ENCODE results near the gene CMC2. TPM values are rescaled to one million over a fixed set of nuclear protein-coding genes. Genes with fewer than 3 reads are reported as not detected.

CMC2 gene
- total RNA-seq, 4 donors from 2014 or later, result 29.7 to 78.1 (median 41.9) TPM

DNA sequence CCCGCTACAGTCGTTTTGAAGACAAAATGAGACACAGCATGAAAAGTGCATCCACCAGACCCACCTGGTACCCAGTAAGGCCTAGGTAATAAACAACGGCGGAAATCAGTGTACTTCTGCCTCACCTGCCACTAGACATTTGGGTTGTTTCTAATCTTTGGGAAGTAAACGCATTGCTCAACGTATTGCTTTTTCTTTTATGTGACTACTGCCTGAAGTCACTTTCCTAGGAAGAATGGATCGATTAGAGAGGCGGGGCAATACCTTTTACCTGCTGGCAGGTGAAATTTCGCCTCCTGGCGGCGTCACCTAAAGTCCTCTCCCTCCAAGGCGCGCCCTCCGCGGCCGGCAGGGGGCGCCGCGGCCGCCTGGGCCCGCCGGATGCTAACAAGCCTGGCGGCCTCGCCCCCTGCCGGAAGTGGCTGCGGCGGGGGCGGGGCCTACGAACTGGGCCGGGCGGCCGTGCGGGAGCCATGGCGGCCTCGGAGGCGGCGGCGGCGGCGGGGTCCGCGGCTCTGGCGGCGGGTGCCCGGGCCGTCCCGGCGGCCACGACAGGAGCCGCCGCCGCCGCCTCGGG is 28.8 kb upstream of the CMC2 start, which contains the start of gene ATMIN:
TSS of gene ATMIN (plus strand) at position 445 of the 577 bp plus-strand sequence. CDS start at position 474, 29 bp downstream.
- TF ChIP-seq EP300 (IDR thresholded peaks at IDR 0.05) (no peak), POLR2A (IDR thresholded peaks at IDR 0.05; ENCODE audit: low read depth) (no peak), POLR2AphosphoS5 (IDR thresholded peaks at IDR 0.05) (peak in 1 of 2 donors; percentile 58)
- TF ChIP-seq, protein P1, sequence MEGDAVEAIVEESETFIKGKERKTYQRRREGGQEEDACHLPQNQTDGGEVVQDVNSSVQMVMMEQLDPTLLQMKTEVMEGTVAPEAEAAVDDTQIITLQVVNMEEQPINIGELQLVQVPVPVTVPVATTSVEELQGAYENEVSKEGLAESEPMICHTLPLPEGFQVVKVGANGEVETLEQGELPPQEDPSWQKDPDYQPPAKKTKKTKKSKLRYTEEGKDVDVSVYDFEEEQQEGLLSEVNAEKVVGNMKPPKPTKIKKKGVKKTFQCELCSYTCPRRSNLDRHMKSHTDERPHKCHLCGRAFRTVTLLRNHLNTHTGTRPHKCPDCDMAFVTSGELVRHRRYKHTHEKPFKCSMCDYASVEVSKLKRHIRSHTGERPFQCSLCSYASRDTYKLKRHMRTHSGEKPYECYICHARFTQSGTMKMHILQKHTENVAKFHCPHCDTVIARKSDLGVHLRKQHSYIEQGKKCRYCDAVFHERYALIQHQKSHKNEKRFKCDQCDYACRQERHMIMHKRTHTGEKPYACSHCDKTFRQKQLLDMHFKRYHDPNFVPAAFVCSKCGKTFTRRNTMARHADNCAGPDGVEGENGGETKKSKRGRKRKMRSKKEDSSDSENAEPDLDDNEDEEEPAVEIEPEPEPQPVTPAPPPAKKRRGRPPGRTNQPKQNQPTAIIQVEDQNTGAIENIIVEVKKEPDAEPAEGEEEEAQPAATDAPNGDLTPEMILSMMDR (IDR thresholded peaks at IDR 0.05), result peak; percentile 88 to 99 (median 95)
- Histone ChIP-seq H3K27me3 (no peaks in the 10 kb centered on the region), H3K27ac (replicated peaks in 1 of 4) (peak within 1 kb of the TSS; percentile 75 to 85 (median 81)), H3K36me3 (peaks cover 0 to 6% (median 0%) of the 10 kb centered on the region in 4 donors), H3K4me1 (peaks cover 28 to 45% (median 35%) of the 10 kb centered on the region in 4 donors), H3K4me3 (peak within 1 kb of the TSS; percentile 78 to 87 (median 83)), H3K9me3 (no peaks in the 10 kb centered on the region)
- WGBS, result 37% methylated on average over 7 of the region's 54 CpGs
- intact Hi-C loops (cut with DNase I), result loop anchor here (1.0 to 10.0 kb wide), 3 partner anchors 42 to 699 kb away; partner anchors contain the start of genes C16orf46 and GCSH
- no peak for DNase-seq (ENCODE audit: extremely low spot score)

DNA sequence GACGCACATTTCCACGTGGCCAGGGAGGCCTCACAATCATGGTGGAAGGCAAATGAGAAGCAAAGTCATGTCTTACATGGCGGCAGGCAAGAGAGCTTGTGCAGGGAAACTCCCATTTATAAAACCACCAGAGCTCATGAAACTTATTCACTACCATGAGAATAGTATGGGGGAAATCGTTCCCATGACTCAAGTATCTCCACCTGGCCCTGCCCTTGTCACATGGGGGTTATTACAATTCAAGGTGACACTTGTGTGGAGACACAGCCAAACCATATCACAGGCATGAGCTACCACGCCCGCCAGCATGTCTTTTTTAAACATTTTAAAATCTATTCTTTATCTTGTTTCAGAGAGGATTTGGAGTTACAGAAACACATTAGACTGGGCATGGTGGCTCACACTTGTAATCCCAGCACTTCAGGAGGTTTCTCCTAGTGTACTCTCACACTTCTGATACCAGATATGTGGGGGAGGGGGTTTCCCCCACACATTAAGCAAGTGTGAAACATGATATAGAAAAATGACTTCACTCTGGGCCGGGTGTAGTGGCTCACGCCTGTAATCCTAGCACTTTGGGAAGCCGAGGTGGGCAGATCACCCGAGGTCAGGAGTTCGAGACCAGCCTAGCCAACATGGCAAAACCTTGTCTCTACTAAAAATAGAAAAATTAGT is 23.4 kb upstream of the CMC2 start:
- WGBS, result 92% methylated on average over 11 of the region's 11 CpGs
- intact Hi-C loops (cut with DNase I), result loop anchor here (10.0 kb wide), 1 partner anchor 705 kb away; no protein-coding TSS in a partner anchor

DNA sequence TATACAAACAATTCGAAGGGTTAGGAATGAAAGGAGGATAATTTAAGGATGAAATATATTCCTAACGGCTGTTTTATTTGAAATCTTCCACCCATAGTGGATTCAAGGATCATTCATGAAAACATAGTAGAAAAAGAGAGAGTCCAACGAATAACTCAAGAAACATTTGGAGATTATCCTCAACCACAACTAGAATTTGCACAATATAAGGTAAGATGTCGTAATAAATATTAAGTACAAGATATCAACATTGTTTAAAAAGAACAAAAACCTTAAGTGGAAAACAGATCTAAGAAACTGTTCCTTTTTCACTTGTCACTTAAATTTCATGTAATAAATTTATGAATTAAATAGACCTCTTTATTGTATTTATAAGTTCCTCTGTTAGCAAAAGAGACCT is 19.7 kb upstream of the CMC2 start:
- intact Hi-C loops (cut with DNase I), result no loop called here
- Histone ChIP-seq H3K36me3 (peaks cover 0 to 23% (median 11%) of the 10 kb centered on the region in 4 donors), H3K4me1 (no peaks in the 10 kb centered on the region), H3K4me3 (no peak overlapping the region), H3K27me3 (no peaks in the 10 kb centered on the region), H3K9me3 (no peaks in the 10 kb centered on the region), H3K27ac (replicated peaks in 1 of 4) (no peak overlapping the region)
- DNase-seq (ENCODE audit: extremely low spot score), result no peak
- TF ChIP-seq, protein P1 (IDR thresholded peaks at IDR 0.05), result no peak
- no peak for TF ChIP-seq POLR2A (IDR thresholded peaks at IDR 0.05; ENCODE audit: low read depth)
- no peak for TF ChIP-seq POLR2AphosphoS5 (IDR thresholded peaks at IDR 0.05)
- no peak for TF ChIP-seq EP300 (IDR thresholded peaks at IDR 0.05)
- WGBS, result 79% methylated on average over 4 of the region's 4 CpGs

More for the DNA sequence above, 23.4 kb upstream of the CMC2 start:
- H3K27ac ChIP-seq (replicated peaks in 1 of 4), result no peak overlapping the region
- no peak for DNase-seq (ENCODE audit: extremely low spot score)
- H3K27me3 ChIP-seq, result no peaks in the 10 kb centered on the region
- H3K9me3 ChIP-seq, result no peaks in the 10 kb centered on the region
- H3K36me3 ChIP-seq, result peaks cover 0 to 12% (median 5%) of the 10 kb centered on the region in 4 donors
- H3K4me3 ChIP-seq, result no peak overlapping the region
- no peaks in the 10 kb centered on the region for H3K4me1 ChIP-seq
- TF ChIP-seq EP300 (IDR thresholded peaks at IDR 0.05), result no peak
- TF ChIP-seq POLR2A (IDR thresholded peaks at IDR 0.05; ENCODE audit: low read depth), result no peak
- TF ChIP-seq POLR2AphosphoS5 (IDR thresholded peaks at IDR 0.05), result no peak
- TF ChIP-seq, protein P1 (IDR thresholded peaks at IDR 0.05), result no peak

DNA sequence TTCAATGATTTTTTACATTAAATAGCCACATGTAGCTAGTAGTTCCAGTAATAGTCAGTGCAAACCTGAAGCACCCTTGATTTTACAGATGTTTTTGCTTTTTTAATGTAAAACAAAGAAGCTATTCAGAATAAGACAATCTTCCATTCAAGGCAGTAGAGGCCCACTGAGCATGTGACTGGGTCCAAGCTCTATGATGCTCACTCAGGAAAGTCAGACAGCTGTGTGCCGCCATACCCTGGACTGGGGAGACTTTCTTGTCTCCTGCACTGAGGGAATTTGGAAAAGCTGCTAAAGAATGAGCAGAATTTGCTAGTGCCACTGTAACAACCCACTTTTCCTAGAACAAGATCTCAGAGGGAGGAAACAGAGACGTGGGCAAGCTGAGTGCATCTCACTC is 11.8 kb upstream of the CMC2 start:
- TF ChIP-seq POLR2AphosphoS5 (IDR thresholded peaks at IDR 0.05) (no peak), POLR2A (IDR thresholded peaks at IDR 0.05; ENCODE audit: low read depth) (no peak), EP300 (IDR thresholded peaks at IDR 0.05) (no peak)
- TF ChIP-seq, protein P1 (IDR thresholded peaks at IDR 0.05), result no peak
- Histone ChIP-seq H3K36me3 (peaks cover 0 to 59% (median 32%) of the 10 kb centered on the region in 4 donors), H3K27me3 (no peaks in the 10 kb centered on the region), H3K27ac (replicated peaks in 1 of 4) (no peak overlapping the region), H3K4me1 (peaks cover 0 to 11% (median 0%) of the 10 kb centered on the region in 4 donors), H3K4me3 (no peak overlapping the region), H3K9me3 (no peaks in the 10 kb centered on the region)
- DNase-seq (ENCODE audit: extremely low spot score), result no peak
- intact Hi-C loops (cut with DNase I), result no loop called here
- 97% methylated on average over 2 of the region's 2 CpGs for WGBS

Measured in esophagus muscularis mucosa (tissue), 4 donors.